Measurements from ENCODE around the gene AP2B1.

Gene AP2B1

DNA sequence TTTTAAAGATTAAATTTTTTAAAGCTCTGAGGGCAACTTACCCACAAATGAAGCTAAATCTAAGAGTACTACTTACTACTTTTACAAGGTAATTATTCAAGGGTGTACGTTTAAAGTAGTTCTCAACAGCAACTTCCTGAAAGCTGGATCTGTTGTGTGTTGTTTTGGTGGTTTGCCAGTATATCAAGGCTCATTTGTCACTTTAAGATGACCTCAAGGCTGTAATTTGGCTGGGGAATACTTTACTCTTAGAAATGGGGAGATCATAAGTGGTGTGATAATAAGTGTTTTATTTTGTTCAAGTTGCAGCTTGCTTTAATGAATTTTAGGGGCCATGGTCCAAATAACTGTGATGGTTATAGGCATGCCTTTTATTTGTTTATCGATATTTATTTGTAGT lies 30.4 kb downstream of the AP2B1 start:
- TF ChIP-seq, protein P1, sequence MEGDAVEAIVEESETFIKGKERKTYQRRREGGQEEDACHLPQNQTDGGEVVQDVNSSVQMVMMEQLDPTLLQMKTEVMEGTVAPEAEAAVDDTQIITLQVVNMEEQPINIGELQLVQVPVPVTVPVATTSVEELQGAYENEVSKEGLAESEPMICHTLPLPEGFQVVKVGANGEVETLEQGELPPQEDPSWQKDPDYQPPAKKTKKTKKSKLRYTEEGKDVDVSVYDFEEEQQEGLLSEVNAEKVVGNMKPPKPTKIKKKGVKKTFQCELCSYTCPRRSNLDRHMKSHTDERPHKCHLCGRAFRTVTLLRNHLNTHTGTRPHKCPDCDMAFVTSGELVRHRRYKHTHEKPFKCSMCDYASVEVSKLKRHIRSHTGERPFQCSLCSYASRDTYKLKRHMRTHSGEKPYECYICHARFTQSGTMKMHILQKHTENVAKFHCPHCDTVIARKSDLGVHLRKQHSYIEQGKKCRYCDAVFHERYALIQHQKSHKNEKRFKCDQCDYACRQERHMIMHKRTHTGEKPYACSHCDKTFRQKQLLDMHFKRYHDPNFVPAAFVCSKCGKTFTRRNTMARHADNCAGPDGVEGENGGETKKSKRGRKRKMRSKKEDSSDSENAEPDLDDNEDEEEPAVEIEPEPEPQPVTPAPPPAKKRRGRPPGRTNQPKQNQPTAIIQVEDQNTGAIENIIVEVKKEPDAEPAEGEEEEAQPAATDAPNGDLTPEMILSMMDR (IDR thresholded peaks at IDR 0.05; ENCODE audit: low read depth, low read length): no peak
- H3K4me3 ChIP-seq (replicated peaks in 1 of 2; ENCODE audit: low read depth in 2 of 2, low read length in 2 of 2): no peak overlapping the region
- DNase-seq (ENCODE audit: low read depth in 2 of 2): peak in 1 of 2 donors; percentile 5

DNA sequence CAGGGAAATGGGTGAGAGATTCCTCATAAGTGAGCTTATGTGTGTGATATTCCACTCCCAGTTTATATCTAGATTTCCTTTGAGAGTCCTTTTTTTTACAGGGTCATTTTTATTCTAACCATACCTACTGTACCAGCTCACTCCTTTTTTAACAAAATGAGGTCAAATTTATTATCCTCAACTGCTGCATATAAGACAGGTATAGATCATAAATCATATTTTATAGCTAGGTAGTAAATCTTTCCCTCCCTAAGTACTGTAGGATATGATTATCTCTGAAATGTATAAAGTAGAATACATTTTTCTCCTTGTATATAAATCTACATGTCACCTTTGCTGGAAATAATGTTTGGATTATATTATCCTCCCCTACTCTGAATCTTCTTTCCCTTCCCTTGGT lies 31.5 kb downstream of the AP2B1 start:
- H3K4me3 ChIP-seq (replicated peaks in 1 of 2; ENCODE audit: low read depth in 2 of 2, low read length in 2 of 2): no peak overlapping the region
- DNase-seq (ENCODE audit: low read depth in 2 of 2): no peak
- TF ChIP-seq, protein P1 (IDR thresholded peaks at IDR 0.05; ENCODE audit: low read depth, low read length): no peak

DNA sequence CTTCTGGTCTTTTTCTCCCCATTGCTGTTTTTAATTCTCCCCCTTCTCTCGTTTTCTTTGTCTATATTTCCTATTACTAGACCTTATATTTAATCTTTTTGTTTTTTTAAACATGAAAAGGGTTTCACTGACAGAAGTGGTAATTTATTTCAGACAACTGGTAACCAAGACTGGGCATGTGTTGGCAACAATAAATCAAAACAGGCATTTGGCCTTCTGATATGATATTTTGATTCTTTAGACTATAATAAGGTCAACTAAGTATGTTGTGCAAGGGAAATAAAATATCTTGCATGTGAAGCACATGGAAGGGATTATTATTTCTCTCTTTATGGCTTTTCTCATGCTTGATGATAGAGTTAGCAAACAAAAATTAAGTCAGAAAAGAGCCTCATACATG lies 34.6 kb downstream of the AP2B1 start:
- no peak for DNase-seq (ENCODE audit: low read depth in 2 of 2)
- TF ChIP-seq, protein P1 (IDR thresholded peaks at IDR 0.05; ENCODE audit: low read depth, low read length): no peak
- H3K4me3 ChIP-seq (replicated peaks in 1 of 2; ENCODE audit: low read depth in 2 of 2, low read length in 2 of 2): no peak overlapping the region

DNA sequence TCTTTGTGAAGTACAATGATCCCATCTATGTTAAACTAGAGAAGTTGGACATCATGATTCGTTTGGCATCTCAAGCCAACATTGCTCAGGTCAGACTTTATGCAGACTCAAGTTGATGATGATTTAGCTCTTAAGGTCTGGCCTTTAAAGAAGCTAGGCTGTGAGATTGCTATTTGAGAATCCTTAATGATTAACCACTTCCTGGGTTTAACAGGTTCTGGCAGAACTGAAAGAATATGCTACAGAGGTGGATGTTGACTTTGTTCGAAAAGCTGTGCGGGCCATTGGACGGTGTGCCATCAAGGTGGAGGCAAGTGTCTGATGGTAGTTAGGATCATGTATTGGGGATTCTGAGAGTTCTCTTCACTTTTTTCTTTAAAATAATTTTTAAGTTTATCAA lies 40.3 kb downstream of the AP2B1 start:
- TF ChIP-seq, protein P1 (IDR thresholded peaks at IDR 0.05; ENCODE audit: low read depth, low read length): no peak
- no peak overlapping the region for H3K4me3 ChIP-seq (replicated peaks in 1 of 2; ENCODE audit: low read depth in 2 of 2, low read length in 2 of 2)
- no peak for DNase-seq (ENCODE audit: low read depth in 2 of 2)

DNA sequence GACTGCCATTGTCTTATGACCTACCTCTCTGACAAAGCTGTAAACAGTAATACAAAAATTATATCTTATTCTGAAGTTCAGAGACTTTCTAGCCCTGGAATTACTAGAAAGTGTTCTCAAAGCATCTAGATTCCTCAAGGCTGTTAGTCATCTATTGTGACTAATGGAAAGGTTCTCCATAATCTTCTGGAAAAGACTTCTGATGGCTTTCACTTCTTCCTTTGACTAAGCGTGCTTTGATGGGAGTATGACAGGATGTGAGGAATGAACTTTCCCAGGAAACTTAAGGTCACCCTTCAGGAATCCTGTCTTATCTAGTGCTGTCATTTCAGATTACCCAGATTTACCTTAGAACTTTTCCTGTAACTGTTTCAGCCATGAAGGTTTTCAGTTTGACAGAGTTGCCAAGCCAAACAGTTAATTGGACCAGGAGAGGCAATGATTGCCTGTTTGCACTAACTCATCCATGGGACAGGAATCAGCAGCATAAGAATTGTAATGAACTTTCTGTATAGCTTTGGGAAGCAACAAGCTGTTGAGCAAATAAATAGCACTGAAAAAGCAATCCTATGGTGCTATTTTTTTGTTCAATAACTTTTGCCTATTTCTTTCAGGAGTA lies 43.5 kb downstream of the AP2B1 start:
- DNase-seq (ENCODE audit: low read depth in 2 of 2): peak; percentile 41 to 65
- no peak overlapping the region for H3K4me3 ChIP-seq (replicated peaks in 1 of 2; ENCODE audit: low read depth in 2 of 2, low read length in 2 of 2)
- TF ChIP-seq, protein P1 (IDR thresholded peaks at IDR 0.05; ENCODE audit: low read depth, low read length): no peak

DNA sequence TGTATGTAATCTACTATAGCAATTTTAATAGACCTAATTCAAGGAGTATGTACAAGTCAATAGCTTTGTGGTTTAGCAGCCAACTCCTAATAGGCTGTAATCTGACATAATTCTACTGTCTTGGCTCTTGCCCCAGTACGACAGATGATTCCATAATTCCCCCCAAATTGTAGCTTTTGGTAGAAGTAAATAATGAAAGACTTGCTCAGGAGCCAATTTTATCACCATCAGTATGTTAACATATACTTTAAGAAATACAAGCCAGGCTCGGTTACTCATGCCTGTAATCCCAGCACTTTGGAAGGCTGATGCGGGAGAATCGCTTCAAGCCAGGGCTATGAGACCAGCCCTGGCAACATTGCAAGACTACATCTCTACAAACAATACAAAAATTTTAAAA lies 53.9 kb downstream of the AP2B1 start:
- TF ChIP-seq, protein P1 (IDR thresholded peaks at IDR 0.05; ENCODE audit: low read depth, low read length): no peak
- no peak overlapping the region for H3K4me3 ChIP-seq (replicated peaks in 1 of 2; ENCODE audit: low read depth in 2 of 2, low read length in 2 of 2)
- DNase-seq (ENCODE audit: low read depth in 2 of 2): no peak

DNA sequence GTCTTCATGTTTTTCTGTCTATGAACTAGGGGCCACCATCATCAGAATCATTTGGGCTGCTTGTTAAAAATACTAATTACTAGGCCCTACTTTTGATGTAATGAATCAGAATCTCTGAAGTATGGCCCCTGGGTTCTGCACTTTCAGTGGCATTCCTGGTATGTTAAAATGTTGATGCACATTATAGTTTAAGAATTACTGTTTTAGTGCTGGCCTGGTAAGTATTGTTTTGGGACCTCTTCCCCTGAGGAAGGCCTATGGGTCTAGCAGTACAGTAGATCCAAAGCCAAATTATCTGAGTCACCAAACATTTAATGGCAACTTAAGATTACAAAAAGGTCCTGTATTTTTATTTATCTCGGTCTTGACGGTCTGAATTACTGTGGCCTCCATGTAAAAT lies 58.8 kb downstream of the AP2B1 start:
- TF ChIP-seq, protein P1 (IDR thresholded peaks at IDR 0.05; ENCODE audit: low read depth, low read length): no peak
- DNase-seq (ENCODE audit: low read depth in 2 of 2): no peak
- H3K4me3 ChIP-seq (replicated peaks in 1 of 2; ENCODE audit: low read depth in 2 of 2, low read length in 2 of 2): no peak overlapping the region
